Esophagus squamous epithelium (tissue), 5 donors: ENCODE data around the gene ZNF32. TPM values are rescaled to one million over a fixed set of nuclear protein-coding genes. Genes with fewer than 3 reads are reported as not detected.

Experiments used
- DNase-seq: peaks from one replicate; lab custom pipeline; 2025; lab: John Stamatoyannopoulos, UW
- H3K27ac ChIP-seq, 4 donors: fragments of 200-600 bp; sonication (generic); one replicate each; pipeline ENCODE4 v1.5.1; 2016 to 2019; ENCODE audit warnings: mild to moderate bottlenecking in 1 of 4
- H3K27me3 ChIP-seq, 4 donors: fragments of 200-600 bp; sonication (generic); 1 replicate in 3 of 4; 2 replicates in 1 of 4; pipeline versions ENCODE4 v1.5.1 to v1.6.0; 2017 to 2021; ENCODE audit warnings: antibody characterized with exemption in 1 of 4
- H3K36me3 ChIP-seq, 3 donors: fragments of 200-600 bp; sonication (generic); one replicate each; pipeline ENCODE4 v1.5.1; 2016 to 2019
- H3K4me1 ChIP-seq, 3 donors: fragments of 200-600 bp; sonication (generic); one replicate each; pipeline ENCODE4 v1.5.1; 2017 to 2019
- H3K4me3 ChIP-seq, 4 donors: fragments of 200-600 bp; sonication (generic); 1 replicate in 3 of 4; 2 replicates in 1 of 4; pipeline ENCODE4 v1.5.1; 2016 to 2019; ENCODE audit warnings: mild to moderate bottlenecking in 2 of 4, moderate library complexity in 1 of 4
- H3K9me3 ChIP-seq, 3 donors: fragments of 200-600 bp; sonication (generic); one replicate each; pipeline ENCODE4 v1.5.1; 2016 to 2019
- POLR2A ChIP-seq, 4 donors: fragments of 450-650 bp; IDR thresholded peaks; one replicate each; pipeline ENCODE4 v1.6.1; 2017; ENCODE audit warnings: antibody characterized with exemption in 4 of 4, mild to moderate bottlenecking in 4 of 4, moderate library complexity in 3 of 4
- WGBS, 2 donors: methylation state at CpG; one replicate each; pipeline ENCODE4 v1.1.5; 2018; 5-methylcytosine and 5-hydroxymethylcytosine counted together
- intact Hi-C: fragments of 100-400 bp; cut with DNase I; formaldehyde crosslinking; loops from one replicate; pipeline ENCODE4 v1.15.0; 2022
- total RNA-seq, 4 donors: library from RNA; depleted of rRNA; stranded (reverse); fragments of >200 nt; gene quantifications; one replicate each; pipeline ENCODE4 v1.1.0, GENCODE V29; 2016
- TF ChIP-seq, protein P1 (sequence below), 6 experiments: fragments of 450-650 bp in 4 of 6; fragments of 200-600 bp in 2 of 6; sonication (generic) in 2 of 6; IDR thresholded peaks; one replicate each; pipeline ENCODE4 v1.5.1; 2016 to 2019; ENCODE audit warnings: antibody characterized with exemption in 6 of 6, mild to moderate bottlenecking in 4 of 6, moderate library complexity in 4 of 6
- donor health status: DM: yes; HTN: yes; CAD: no.

The ZNF32 gene
- total RNA-seq, 4 donors from 2014 or later, result 10.1 to 38.0 (median 19.3) TPM

DNA sequence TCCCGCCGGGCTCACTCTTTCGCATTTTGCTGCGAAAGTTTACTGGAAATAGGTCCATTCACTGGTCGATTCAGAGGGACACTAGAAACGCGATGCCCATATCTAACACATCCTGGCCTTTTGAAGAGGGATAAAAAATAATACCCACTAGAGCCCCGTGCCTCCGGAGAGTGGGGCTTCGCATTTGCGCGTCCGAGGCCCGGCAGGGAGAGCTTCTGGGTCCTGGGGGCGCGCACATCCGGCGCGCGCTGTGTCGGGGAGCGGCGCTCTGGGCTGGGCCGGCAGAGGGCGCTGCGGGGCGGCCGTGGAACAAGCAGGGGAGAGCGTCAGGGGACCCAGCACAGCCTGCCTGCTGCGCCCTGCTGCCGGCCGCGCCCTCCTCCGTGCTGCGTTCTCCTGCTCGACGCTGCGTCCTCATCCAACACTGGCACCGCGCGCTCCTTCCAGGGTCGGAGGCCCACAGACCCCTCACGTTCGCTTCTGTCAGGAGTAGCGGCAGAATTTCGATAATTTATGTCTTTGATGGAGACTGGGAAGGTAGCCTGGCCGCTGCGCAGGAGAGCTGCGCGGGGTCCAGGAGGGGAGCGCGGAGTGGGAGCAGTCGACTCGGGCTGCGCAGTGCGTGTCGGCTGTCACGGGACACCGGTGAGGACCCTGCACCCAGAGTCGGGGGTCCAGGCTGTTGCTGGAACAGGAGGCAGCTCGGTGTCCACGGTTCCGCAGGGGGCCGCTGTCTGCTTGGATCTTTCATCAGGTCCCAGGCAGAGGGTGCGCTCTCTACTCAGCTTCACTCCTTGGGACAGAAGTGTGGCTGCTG, 41.5 kb upstream of the ZNF32 start:
- H3K27ac ChIP-seq, result peak overlapping the region; percentile 62 to 80 (median 73)
- DNase-seq, result no peak
- no peaks in the 10 kb centered on the region for H3K36me3 ChIP-seq
- WGBS, 2 donors, result 4 to 6% methylated on average over 10 to 25 of the region's 65 CpGs
- TF ChIP-seq POLR2A (IDR thresholded peaks at IDR 0.05), result peak in 1 of 4 donors; percentile 29
- TF ChIP-seq, protein P1, sequence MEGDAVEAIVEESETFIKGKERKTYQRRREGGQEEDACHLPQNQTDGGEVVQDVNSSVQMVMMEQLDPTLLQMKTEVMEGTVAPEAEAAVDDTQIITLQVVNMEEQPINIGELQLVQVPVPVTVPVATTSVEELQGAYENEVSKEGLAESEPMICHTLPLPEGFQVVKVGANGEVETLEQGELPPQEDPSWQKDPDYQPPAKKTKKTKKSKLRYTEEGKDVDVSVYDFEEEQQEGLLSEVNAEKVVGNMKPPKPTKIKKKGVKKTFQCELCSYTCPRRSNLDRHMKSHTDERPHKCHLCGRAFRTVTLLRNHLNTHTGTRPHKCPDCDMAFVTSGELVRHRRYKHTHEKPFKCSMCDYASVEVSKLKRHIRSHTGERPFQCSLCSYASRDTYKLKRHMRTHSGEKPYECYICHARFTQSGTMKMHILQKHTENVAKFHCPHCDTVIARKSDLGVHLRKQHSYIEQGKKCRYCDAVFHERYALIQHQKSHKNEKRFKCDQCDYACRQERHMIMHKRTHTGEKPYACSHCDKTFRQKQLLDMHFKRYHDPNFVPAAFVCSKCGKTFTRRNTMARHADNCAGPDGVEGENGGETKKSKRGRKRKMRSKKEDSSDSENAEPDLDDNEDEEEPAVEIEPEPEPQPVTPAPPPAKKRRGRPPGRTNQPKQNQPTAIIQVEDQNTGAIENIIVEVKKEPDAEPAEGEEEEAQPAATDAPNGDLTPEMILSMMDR (IDR thresholded peaks at IDR 0.05), result peak; percentile 68 to 95 (median 92)
- H3K4me1 ChIP-seq, result peaks cover 4 to 33% (median 10%) of the 10 kb centered on the region in 3 donors
- intact Hi-C loops, result no loop called here
- no peaks in the 10 kb centered on the region for H3K9me3 ChIP-seq
- peak overlapping the region; percentile 41 to 68 (median 51) for H3K4me3 ChIP-seq
- peaks cover 0 to 25% (median 0%) of the 10 kb centered on the region in 4 donors for H3K27me3 ChIP-seq

DNA sequence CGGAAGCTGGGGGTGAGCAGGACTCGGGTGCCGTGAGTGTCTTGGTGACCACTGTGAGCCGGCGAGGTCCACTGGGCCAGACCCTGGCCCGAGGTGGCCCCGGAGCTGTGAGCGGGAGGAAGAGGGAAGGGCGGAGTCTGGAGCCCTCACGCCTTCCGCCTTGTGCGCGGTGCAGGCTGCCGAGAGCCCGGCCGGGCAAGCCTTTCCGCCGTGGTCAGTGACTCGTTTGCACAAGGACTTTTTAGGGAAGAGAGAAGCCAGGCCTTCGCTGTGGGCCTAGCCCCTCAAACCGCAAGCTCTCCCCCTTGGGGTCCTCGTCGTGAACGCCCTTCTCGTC, 40.9 kb upstream of the ZNF32 start:
- Histone ChIP-seq H3K4me1 (peaks cover 4 to 33% (median 10%) of the 10 kb centered on the region in 3 donors), H3K36me3 (no peaks in the 10 kb centered on the region), H3K27ac (peak overlapping the region; percentile 62 to 80 (median 73)), H3K27me3 (peaks cover 0 to 25% (median 0%) of the 10 kb centered on the region in 4 donors), H3K9me3 (no peaks in the 10 kb centered on the region), H3K4me3 (peak overlapping the region; percentile 41 to 68 (median 51))
- DNase-seq, result no peak
- WGBS, 2 donors, result 2 to 3% methylated on average over 18 to 24 of the region's 25 CpGs
- TF ChIP-seq POLR2A (IDR thresholded peaks at IDR 0.05), result no peak
- TF ChIP-seq, protein P1 (IDR thresholded peaks at IDR 0.05), result no peak
- intact Hi-C loops, result no loop called here

DNA sequence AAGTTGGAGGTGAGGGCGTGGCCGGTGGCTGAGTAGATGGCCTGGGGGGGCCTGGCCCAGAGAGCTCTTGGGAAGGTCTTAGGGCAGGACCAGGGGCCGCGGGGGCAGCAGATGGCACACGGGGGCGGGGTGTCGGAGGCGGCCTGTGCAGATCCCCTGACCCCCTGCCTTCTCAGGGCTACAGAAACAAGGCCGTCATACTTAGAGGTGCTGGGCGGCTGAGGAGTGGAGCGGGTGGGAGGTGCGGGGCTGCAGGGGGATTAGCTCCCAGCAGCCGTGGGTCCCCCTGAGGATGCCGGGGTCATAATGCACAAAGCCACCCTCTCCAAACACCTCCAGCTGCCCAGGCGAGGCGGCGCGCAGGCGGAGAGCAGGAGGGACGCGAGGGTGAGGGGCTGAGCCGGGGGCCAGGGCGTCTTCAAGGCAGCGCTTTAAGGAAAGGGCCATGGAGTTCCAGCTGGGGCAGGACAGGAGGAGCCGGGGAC, 40.4 kb upstream of the ZNF32 start:
- Histone ChIP-seq H3K27me3 (peaks cover 0 to 25% (median 0%) of the 10 kb centered on the region in 4 donors), H3K4me3 (peak overlapping the region; percentile 41 to 68 (median 51)), H3K4me1 (peaks cover 4 to 33% (median 10%) of the 10 kb centered on the region in 3 donors), H3K27ac (peak overlapping the region in 3 of 4 donors; percentile 62 to 80 (median 72)), H3K36me3 (no peaks in the 10 kb centered on the region), H3K9me3 (no peaks in the 10 kb centered on the region)
- TF ChIP-seq, protein P1 (IDR thresholded peaks at IDR 0.05), result no peak
- TF ChIP-seq POLR2A (IDR thresholded peaks at IDR 0.05), result no peak
- intact Hi-C loops, result no loop called here
- 54 to 74% methylated on average over 8 to 11 of the region's 25 CpGs for WGBS, 2 donors
- DNase-seq, result no peak

DNA sequence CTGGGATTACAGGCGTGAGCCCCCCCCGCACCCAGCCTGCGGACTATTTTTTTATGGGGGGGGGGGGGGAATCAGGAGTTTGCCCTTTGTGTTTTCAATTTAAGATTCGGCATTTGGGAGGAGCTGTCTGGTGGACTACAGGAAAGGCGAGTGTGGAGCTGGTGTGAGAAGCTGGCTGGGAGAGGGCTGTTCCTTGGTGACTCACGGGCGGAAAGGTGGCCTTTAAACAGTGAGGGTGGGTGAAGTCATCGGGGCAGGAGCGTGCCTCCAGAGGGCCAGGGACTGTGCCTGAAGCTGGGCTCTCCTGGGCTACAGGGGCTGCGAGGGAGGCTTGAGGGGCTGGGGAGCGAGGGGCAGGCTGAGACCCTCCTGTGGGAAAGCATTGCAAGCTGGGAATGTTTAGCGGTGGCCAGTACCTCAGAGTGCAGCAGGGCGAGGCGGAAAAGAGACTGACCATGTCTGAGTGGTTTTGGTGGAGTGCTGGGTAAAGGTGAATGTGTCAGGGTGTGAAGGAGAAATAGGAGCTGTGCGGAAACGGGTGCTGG, 39.7 kb upstream of the ZNF32 start:
- Histone ChIP-seq H3K27me3 (peaks cover 0 to 26% (median 0%) of the 10 kb centered on the region in 4 donors), H3K36me3 (no peaks in the 10 kb centered on the region), H3K4me3 (no peak overlapping the region), H3K9me3 (no peaks in the 10 kb centered on the region), H3K27ac (no peak overlapping the region), H3K4me1 (peaks cover 4 to 33% (median 10%) of the 10 kb centered on the region in 3 donors)
- DNase-seq, result no peak
- intact Hi-C loops, result no loop called here
- WGBS, 2 donors, result 87 to 92% methylated on average over 8 to 12 of the region's 16 CpGs
- TF ChIP-seq, protein P1 (IDR thresholded peaks at IDR 0.05), result no peak
- TF ChIP-seq POLR2A (IDR thresholded peaks at IDR 0.05), result no peak

DNA sequence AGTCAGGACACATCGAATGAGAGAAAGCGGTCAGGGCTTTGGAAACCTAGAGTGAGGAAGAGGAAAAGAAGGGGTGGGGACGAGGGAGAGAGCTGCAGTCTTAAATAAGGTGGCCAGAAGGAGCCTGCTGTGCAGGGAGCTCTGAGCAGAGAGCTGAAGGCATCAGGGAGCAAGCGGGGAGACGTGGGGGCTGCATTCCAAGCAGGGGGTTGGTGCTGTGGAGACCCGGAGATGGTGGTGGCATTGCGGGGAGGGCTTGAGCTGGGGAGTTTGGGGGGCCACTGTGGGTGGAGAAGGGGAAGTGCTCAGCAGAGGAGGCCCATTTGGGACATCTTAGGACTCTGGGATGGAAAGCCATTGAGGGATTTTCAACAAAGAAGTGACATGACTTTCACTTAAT, 38.7 kb upstream of the ZNF32 start:
- no peaks in the 10 kb centered on the region for H3K36me3 ChIP-seq
- DNase-seq, result no peak
- no peak overlapping the region for H3K4me3 ChIP-seq
- 60 to 76% methylated on average over 7 of the region's 7 CpGs for WGBS, 2 donors
- peaks cover 4 to 33% (median 10%) of the 10 kb centered on the region in 3 donors for H3K4me1 ChIP-seq
- H3K27ac ChIP-seq, result no peak overlapping the region
- TF ChIP-seq, protein P1 (IDR thresholded peaks at IDR 0.05), result no peak
- TF ChIP-seq POLR2A (IDR thresholded peaks at IDR 0.05), result no peak
- no peaks in the 10 kb centered on the region for H3K9me3 ChIP-seq
- intact Hi-C loops, result no loop called here
- peaks cover 0 to 35% (median 0%) of the 10 kb centered on the region in 4 donors for H3K27me3 ChIP-seq
